Measurements from ENCODE around the gene STARD10. TPM values are rescaled to one million over a fixed set of nuclear protein-coding genes. Genes with fewer than 3 reads are reported as not detected.

STARD10 gene
- total and polyA plus RNA-seq, 2 donors (not counting 3 experiments of a cell fraction or from before 2014, with no cell fraction given), result 16.1 to 22.5 TPM

DNA sequence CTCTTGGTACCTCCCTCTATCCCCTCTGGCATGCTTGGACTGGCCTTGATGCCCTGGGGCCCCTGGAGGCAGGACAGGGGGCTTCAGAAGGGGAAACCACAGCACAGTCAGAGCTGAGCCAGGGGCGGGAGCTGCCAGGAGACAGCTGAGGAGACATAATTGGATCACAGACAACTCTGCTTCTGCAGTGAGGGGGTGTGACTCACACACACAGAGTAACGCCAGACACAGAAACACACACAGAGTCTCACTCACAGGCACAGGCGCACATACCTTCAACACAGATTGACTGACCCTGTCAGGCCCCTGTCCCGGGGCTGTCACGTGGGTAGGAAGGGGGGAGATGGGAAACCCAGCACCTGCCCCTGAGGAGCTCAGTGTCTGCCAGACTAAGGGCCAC, 20.6 kb downstream of the STARD10 start:
- ChIA-PET POLR2A (no interaction called here), CTCF (interaction anchor here (0.6 to 1.2 kb wide), 5 partner anchors 8 to 48 kb away, joined by 3 to 7 read pairs (median 4); partner anchors contain the start of gene STARD10)
- no peaks in the 10 kb centered on the region for H4K20me1 ChIP-seq (replicated peaks; ENCODE audit: control insufficient read depth, extremely low read depth, insufficient read depth, low read length)
- intact Hi-C loops (cut with micrococcal nuclease), result no loop called here
- peaks cover 3% of the 10 kb centered on the region for H3K4me1 ChIP-seq (ENCODE audit: control insufficient read depth, extremely low read depth, insufficient read depth, low read length)
- TF ChIP-seq JUN (IDR thresholded peaks at IDR 0.05; ENCODE audit: borderline replicate concordance, insufficient read depth, insufficient read length, low read depth) (no peak), POLR2A (IDR thresholded peaks at IDR 0.05; ENCODE audit: low read depth, low read length) (no peak), MYC (IDR thresholded peaks at IDR 0.05; ENCODE audit: low read depth, low read length) (no peak), EZH2 (IDR thresholded peaks at IDR 0.05; ENCODE audit: borderline replicate concordance, low read depth, low read length, severe bottlenecking) (no peak), FOS (IDR thresholded peaks at IDR 0.05; ENCODE audit: borderline replicate concordance, insufficient read depth, low read length) (no peak), POLR2AphosphoS5 (IDR thresholded peaks at IDR 0.05; ENCODE audit: insufficient read depth, low read depth, low read length) (no peak), GATA2 (IDR thresholded peaks at IDR 0.05; ENCODE audit: insufficient read depth, insufficient read length, low read depth, low read length) (no peak)
- TF ChIP-seq, protein P1, sequence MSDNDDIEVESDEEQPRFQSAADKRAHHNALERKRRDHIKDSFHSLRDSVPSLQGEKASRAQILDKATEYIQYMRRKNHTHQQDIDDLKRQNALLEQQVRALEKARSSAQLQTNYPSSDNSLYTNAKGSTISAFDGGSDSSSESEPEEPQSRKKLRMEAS (IDR thresholded peaks at IDR 0.05; ENCODE audit: insufficient read depth, insufficient read length), result no peak
- TF ChIP-seq, protein P2, sequence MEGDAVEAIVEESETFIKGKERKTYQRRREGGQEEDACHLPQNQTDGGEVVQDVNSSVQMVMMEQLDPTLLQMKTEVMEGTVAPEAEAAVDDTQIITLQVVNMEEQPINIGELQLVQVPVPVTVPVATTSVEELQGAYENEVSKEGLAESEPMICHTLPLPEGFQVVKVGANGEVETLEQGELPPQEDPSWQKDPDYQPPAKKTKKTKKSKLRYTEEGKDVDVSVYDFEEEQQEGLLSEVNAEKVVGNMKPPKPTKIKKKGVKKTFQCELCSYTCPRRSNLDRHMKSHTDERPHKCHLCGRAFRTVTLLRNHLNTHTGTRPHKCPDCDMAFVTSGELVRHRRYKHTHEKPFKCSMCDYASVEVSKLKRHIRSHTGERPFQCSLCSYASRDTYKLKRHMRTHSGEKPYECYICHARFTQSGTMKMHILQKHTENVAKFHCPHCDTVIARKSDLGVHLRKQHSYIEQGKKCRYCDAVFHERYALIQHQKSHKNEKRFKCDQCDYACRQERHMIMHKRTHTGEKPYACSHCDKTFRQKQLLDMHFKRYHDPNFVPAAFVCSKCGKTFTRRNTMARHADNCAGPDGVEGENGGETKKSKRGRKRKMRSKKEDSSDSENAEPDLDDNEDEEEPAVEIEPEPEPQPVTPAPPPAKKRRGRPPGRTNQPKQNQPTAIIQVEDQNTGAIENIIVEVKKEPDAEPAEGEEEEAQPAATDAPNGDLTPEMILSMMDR (IDR thresholded peaks at IDR 0.05; ENCODE audit: extremely low read depth in 1 of 2, insufficient read depth in 1 of 2, low read depth in 1 of 2, low read length in 2 of 2), result no peak
- no peak overlapping the region for H3K27ac ChIP-seq (ENCODE audit: insufficient read depth, low read depth, low read length)
- H3K9me3 ChIP-seq (replicated peaks; ENCODE audit: control insufficient read depth, insufficient read depth, low read length), result no peaks in the 10 kb centered on the region
- H3K9ac ChIP-seq (replicated peaks; ENCODE audit: extremely low read depth, insufficient read depth, low read length), result no peak overlapping the region
- FAIRE-seq (no peak), DNase-seq (ENCODE audit: low read depth, low spot score) (peak; percentile 12)
- no peaks in the 10 kb centered on the region for H3K79me2 ChIP-seq (ENCODE audit: control insufficient read depth, insufficient read depth, low read length)
- H3K27me3 ChIP-seq (ENCODE audit: control insufficient read depth in 2 of 2, insufficient read depth in 2 of 2, low read length in 2 of 2), result no peaks in the 10 kb centered on the region
- no peaks in the 10 kb centered on the region for H3K9me1 ChIP-seq (replicated peaks; ENCODE audit: control insufficient read depth, extremely low read depth, insufficient read depth, low read length)
- BruUV-seq (replicated peaks), result no TSS peak
- no peak overlapping the region for H3K4me2 ChIP-seq (ENCODE audit: insufficient read depth, low read length)
- dilution Hi-C loops (cut with MboI; ENCODE audit: extremely low pct_ligation_motif_present, low sequenced_read_pairs), result no loop called here
- no peaks in the 10 kb centered on the region for H3K36me3 ChIP-seq (ENCODE audit: control insufficient read depth in 2 of 2, extremely low read depth in 1 of 2, insufficient read depth in 2 of 2, low read length in 2 of 2)
- no peak overlapping the region for H3K4me3 ChIP-seq (replicated peaks in 1 of 3; ENCODE audit: insufficient read depth in 1 of 3, low read depth in 1 of 3, low read length in 3 of 3)
- H2AFZ ChIP-seq (ENCODE audit: low read depth, low read length), result no peak overlapping the region
